Colonic mucosa (tissue), 4 donors: ENCODE measurements around the gene IGLL5. TPM values are rescaled to one million over a fixed set of nuclear protein-coding genes. Genes with fewer than 3 reads are reported as not detected.

Experiments used
- DNase-seq: peaks from one replicate; pipeline ENCODE4 v3.0.0-alpha.2; 2020
- H3K27ac ChIP-seq: fragments of 200-600 bp; one replicate; pipeline ENCODE4 v1.8.0; 2021
- H3K27me3 ChIP-seq: fragments of 200-600 bp; one replicate; pipeline ENCODE4 v1.8.0; 2021
- H3K36me3 ChIP-seq: fragments of 200-600 bp; one replicate; pipeline ENCODE4 v1.8.0; 2021
- H3K4me1 ChIP-seq: fragments of 200-600 bp; one replicate; pipeline ENCODE4 v1.8.0; 2021; ENCODE audit warnings: mild to moderate bottlenecking
- H3K4me3 ChIP-seq: fragments of 200-600 bp; one replicate; pipeline ENCODE4 v1.8.0; 2021
- H3K9ac ChIP-seq, 2 donors: one replicate each; pipeline ENCODE4 v1.7.0; 2013; ENCODE audit warnings: control low read depth in 2 of 2, low read depth in 2 of 2, low read length in 2 of 2
- H3K9me3 ChIP-seq: fragments of 200-600 bp; one replicate; pipeline ENCODE4 v1.8.0; 2021
- CTCF ChIP-seq: fragments of 200-600 bp; IDR thresholded peaks from one replicate; pipeline ENCODE4 v1.8.0; 2022; ENCODE audit warnings: antibody characterized with exemption, mild to moderate bottlenecking
- intact Hi-C: fragments of 100-400 bp; cut with DNase I; formaldehyde crosslinking; loops from one replicate; pipeline ENCODE4 v1.14.1; 2022
- total RNA-seq, 2 donors: library from RNA; stranded (reverse); fragmentation: NEBNext Ultra II Directional in 1 of 2; extraction: Animal tissue kit (Norgen Biotek cat#: 25700) in 1 of 2; gene quantifications; one replicate each; pipeline ENCODE4 v1.2.1, GENCODE V29; 2021
- donor health status: healthy.
- donor health status: DM: no; HTN: no; CAD: no.
- donor health status: DM: no; HTN: no; CAD: no.

IGLL5 gene
- total RNA-seq, 2 donors from 2014 or later, result 18.8 to 29.2 TPM

GRCh38 chr22:22928666-22929380 lies 41.2 kb downstream of the IGLL5 start:
- Histone ChIP-seq H3K27me3 (no peaks in the 10 kb centered on the region), H3K4me1 (no peaks in the 10 kb centered on the region), H3K36me3 (no peaks in the 10 kb centered on the region), H3K4me3 (no peak overlapping the region), H3K9me3 (no peaks in the 10 kb centered on the region), H3K9ac (no peak overlapping the region), H3K27ac (no peak overlapping the region)
- TF ChIP-seq CTCF, result no peak
- peak; percentile 28 for DNase-seq
- intact Hi-C loops, result no loop called here

GRCh38 chr22:22929381-22930221 lies 42.0 kb downstream of the IGLL5 start:
- no peaks in the 10 kb centered on the region for H3K36me3 ChIP-seq
- DNase-seq, result no peak
- no peak overlapping the region for H3K27ac ChIP-seq
- no peak for TF ChIP-seq CTCF
- H3K9me3 ChIP-seq, result no peaks in the 10 kb centered on the region
- no peaks in the 10 kb centered on the region for H3K4me1 ChIP-seq
- no peak overlapping the region for H3K9ac ChIP-seq
- intact Hi-C loops, result no loop called here
- H3K4me3 ChIP-seq, result no peak overlapping the region
- H3K27me3 ChIP-seq, result no peaks in the 10 kb centered on the region

GRCh38 chr22:22930222-22930497 lies 42.5 kb downstream of the IGLL5 start:
- Histone ChIP-seq H3K4me1 (no peaks in the 10 kb centered on the region), H3K4me3 (no peak overlapping the region), H3K9me3 (no peaks in the 10 kb centered on the region), H3K27me3 (no peaks in the 10 kb centered on the region), H3K27ac (no peak overlapping the region), H3K36me3 (no peaks in the 10 kb centered on the region), H3K9ac (no peak overlapping the region)
- no peak for TF ChIP-seq CTCF
- DNase-seq, result no peak
- intact Hi-C loops, result no loop called here

GRCh38 chr22:22930571-22931556 lies 43.2 kb downstream of the IGLL5 start:
- Histone ChIP-seq H3K36me3 (no peaks in the 10 kb centered on the region), H3K4me1 (no peaks in the 10 kb centered on the region), H3K27me3 (no peaks in the 10 kb centered on the region), H3K9ac (peak overlapping the region in 1 of 2 donors; percentile 26), H3K4me3 (no peak overlapping the region), H3K27ac (no peak overlapping the region), H3K9me3 (no peaks in the 10 kb centered on the region)
- intact Hi-C loops, result no loop called here
- no peak for TF ChIP-seq CTCF
- no peak for DNase-seq

- TF ChIP-seq CTCF, result no peak
- DNase-seq, result no peak
- Histone ChIP-seq H3K9me3 (no peaks in the 10 kb centered on the region), H3K27me3 (no peaks in the 10 kb centered on the region), H3K27ac (no peak overlapping the region), H3K9ac (peak overlapping the region in 1 of 2 donors; percentile 26), H3K4me1 (no peaks in the 10 kb centered on the region), H3K4me3 (no peak overlapping the region), H3K36me3 (no peaks in the 10 kb centered on the region)
- intact Hi-C loops, result no loop called here
Observed at GRCh38 chr22:22931557-22932270, 44.1 kb downstream of the IGLL5 start.
